MM.1S (cell line): ENCODE measurements around the gene EEF2K.

Experiments used
- DNase-seq: peaks from one replicate; pipeline ENCODE4 v3.0.0-alpha.2; 2015
- H2AFZ ChIP-seq: fragments of 300-600 bp; sonication (generic); 2 replicates; pipeline ENCODE4 v1.6.0; 2016; ENCODE audit warnings: antibody characterized with exemption, low read length
- H3F3A ChIP-seq: fragments of 300-600 bp; sonication (generic); 2 replicates; pipeline ENCODE4 v1.6.1; 2016; ENCODE audit warnings: mild to moderate bottlenecking, antibody characterized with exemption, low read length, moderate library complexity, mixed read lengths; ENCODE audit not compliant: insufficient read depth
- H3K27ac ChIP-seq: fragments of 300-600 bp; sonication (generic); 2 replicates; pipeline ENCODE4 v1.5.1; 2016; ENCODE audit warnings: mild to moderate bottlenecking, low read length
- H3K27me3 ChIP-seq: fragments of 300-600 bp; sonication (generic); replicated peaks from 2 replicates; pipeline ENCODE4 v1.6.0; 2016; ENCODE audit warnings: low read length; ENCODE audit not compliant: insufficient read depth
- H3K36me3 ChIP-seq: fragments of 300-600 bp; sonication (generic); replicated peaks from 2 replicates; pipeline ENCODE4 v1.6.1; 2016; ENCODE audit warnings: mild to moderate bottlenecking, low read length, mixed read lengths; ENCODE audit not compliant: insufficient read depth
- H3K4me1 ChIP-seq: fragments of 300-600 bp; sonication (generic); 2 replicates; pipeline ENCODE4 v1.6.1; 2016; ENCODE audit warnings: low read length, mixed read lengths
- H3K4me2 ChIP-seq: fragments of 300-600 bp; sonication (generic); 2 replicates; pipeline ENCODE4 v1.6.0; 2016; ENCODE audit warnings: low read depth, low read length
- H3K4me3 ChIP-seq: fragments of 300-600 bp; sonication (generic); 2 replicates; pipeline ENCODE4 v1.5.1; 2016; ENCODE audit warnings: low read length, mixed read lengths
- H3K79me2 ChIP-seq: fragments of 300-600 bp; sonication (generic); 2 replicates; pipeline ENCODE4 v1.6.1; 2016; ENCODE audit warnings: mixed run types, low read length, mixed read lengths
- H3K9ac ChIP-seq: fragments of 300-600 bp; sonication (generic); 2 replicates; pipeline ENCODE4 v1.6.1; 2016; ENCODE audit warnings: low read length, mixed read lengths
- H3K9me2 ChIP-seq: fragments of 300-600 bp; sonication (generic); replicated peaks from 2 replicates; pipeline ENCODE4 v1.6.1; 2016; ENCODE audit warnings: mild to moderate bottlenecking, low read length, mixed read lengths; ENCODE audit not compliant: insufficient read depth
- H3K9me3 ChIP-seq: fragments of 300-600 bp; sonication (generic); replicated peaks from 2 replicates; pipeline ENCODE4 v1.6.1; 2016; ENCODE audit warnings: mild to moderate bottlenecking, low read length, mixed read lengths; ENCODE audit not compliant: insufficient read depth
- H4K20me1 ChIP-seq: fragments of 300-600 bp; sonication (generic); 2 replicates; pipeline ENCODE4 v1.6.1; 2016; ENCODE audit warnings: mild to moderate bottlenecking, low read length, moderate library complexity, mixed read lengths; ENCODE audit not compliant: insufficient read depth
- EZH2 ChIP-seq: fragments of 300-600 bp; sonication (generic); optimal IDR thresholded peaks from 2 replicates; pipeline ENCODE3; 2017; ENCODE audit warnings: low read depth, mild to moderate bottlenecking, antibody characterized with exemption, low read length, mixed read lengths
- EZH2phosphoT487 ChIP-seq: fragments of 300-600 bp; sonication (generic); IDR thresholded peaks from 2 replicates; pipeline ENCODE4 v1.6.1; 2018; ENCODE audit warnings: antibody characterized with exemption, low read length
- TF ChIP-seq, protein P1 (sequence below): fragments of 300-600 bp; sonication (generic); IDR thresholded peaks from 2 replicates; pipeline ENCODE4 v1.5.1; 2016; ENCODE audit warnings: antibody characterized with exemption, low read length, mixed read lengths

EEF2K gene

DNA sequence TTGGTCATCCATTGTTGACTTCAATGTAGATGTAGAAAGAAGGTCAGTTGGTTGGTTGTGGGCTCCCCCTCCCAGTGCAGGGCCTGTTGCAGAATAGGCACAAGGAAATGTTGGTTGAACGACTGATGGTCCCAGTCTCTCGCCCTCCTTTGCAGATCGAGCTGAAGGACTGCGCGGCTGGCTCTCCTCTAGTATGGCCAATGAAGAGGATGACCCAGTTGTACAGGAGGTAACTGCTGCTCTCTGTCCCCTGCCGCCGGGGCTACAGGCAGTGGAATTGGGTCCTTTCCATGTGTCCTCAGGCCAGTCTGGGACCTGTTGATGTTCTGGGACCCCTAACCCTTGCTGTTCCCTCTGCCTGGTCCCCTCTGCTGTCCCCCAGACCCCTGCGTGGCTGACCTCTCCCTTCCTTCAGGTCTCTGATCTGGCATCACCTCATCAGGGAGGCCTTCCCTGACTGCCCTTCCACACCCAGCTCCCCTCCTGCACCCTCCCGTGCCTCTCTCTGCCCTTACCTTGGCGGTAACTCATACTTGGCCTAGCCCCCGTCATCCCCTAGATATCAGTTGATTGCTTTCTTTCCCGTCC lies 96.8 kb downstream of the EEF2K start:
- H3K79me2 ChIP-seq: peaks cover 95% of the 10 kb centered on the region

DNA sequence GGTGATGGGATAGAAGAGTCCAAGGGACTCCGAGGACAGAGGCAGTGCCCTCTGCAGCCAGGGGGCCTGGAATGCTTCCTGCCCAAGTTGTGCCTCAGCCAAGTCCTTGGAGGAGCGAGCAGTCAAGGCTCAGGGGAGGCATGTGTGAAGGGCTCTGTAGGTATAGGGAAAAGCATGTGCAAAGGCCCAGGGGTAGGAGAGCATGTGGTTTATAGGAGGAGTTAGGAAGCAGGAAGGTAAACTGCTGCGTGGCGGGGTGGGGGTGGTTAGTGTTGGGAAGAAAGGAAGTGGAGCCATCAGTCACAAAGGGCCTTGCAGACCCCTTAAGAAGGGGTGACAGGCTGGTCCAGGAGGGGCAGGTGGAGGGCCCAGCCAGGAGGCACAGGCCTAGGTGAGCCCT lies 98.3 kb downstream of the EEF2K start:
- Histone ChIP-seq H3K9ac (no peak overlapping the region), H2AFZ (no peak overlapping the region), H3K36me3 (0 out of 2 replicates have a peak, but pooled peaks cover 3% of the 10 kb centered on the region), H3K27ac (no peak overlapping the region), H3K4me1 (peaks cover 3% of the 10 kb centered on the region; the same call in 1 of the 2 replicates), H3K79me2 (peaks cover 85% of the 10 kb centered on the region), H3K9me3 (no peaks in the 10 kb centered on the region), H3F3A (no peaks in the 10 kb centered on the region; the same call in 1 of the 2 replicates), H3K4me2 (no peak overlapping the region), H3K4me3 (no peak overlapping the region), H4K20me1 (peaks cover 16% of the 10 kb centered on the region; the same call in 1 of the 2 replicates), H3K9me2 (no peaks in the 10 kb centered on the region), H3K27me3 (no peaks in the 10 kb centered on the region)
- no peak for DNase-seq
- TF ChIP-seq, protein P1, sequence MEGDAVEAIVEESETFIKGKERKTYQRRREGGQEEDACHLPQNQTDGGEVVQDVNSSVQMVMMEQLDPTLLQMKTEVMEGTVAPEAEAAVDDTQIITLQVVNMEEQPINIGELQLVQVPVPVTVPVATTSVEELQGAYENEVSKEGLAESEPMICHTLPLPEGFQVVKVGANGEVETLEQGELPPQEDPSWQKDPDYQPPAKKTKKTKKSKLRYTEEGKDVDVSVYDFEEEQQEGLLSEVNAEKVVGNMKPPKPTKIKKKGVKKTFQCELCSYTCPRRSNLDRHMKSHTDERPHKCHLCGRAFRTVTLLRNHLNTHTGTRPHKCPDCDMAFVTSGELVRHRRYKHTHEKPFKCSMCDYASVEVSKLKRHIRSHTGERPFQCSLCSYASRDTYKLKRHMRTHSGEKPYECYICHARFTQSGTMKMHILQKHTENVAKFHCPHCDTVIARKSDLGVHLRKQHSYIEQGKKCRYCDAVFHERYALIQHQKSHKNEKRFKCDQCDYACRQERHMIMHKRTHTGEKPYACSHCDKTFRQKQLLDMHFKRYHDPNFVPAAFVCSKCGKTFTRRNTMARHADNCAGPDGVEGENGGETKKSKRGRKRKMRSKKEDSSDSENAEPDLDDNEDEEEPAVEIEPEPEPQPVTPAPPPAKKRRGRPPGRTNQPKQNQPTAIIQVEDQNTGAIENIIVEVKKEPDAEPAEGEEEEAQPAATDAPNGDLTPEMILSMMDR: no peak
- TF ChIP-seq EZH2phosphoT487 (no peak), EZH2 (no peak)

More for the DNA sequence above, 96.8 kb downstream of the EEF2K start:
- no peak for TF ChIP-seq EZH2
- no peak for TF ChIP-seq EZH2phosphoT487
- TF ChIP-seq, protein P1: no peak
- Histone ChIP-seq H3K4me3 (no peak overlapping the region), H3K4me1 (peaks cover 3% of the 10 kb centered on the region; the same call in 1 of the 2 replicates), H2AFZ (no peak overlapping the region), H3K4me2 (no peak overlapping the region), H3K27ac (no peak overlapping the region), H3K9me2 (no peaks in the 10 kb centered on the region), H3K27me3 (no peaks in the 10 kb centered on the region), H3K9me3 (no peaks in the 10 kb centered on the region), H3F3A (peaks cover 10% of the 10 kb centered on the region), H4K20me1 (peaks cover 22% of the 10 kb centered on the region; the same call in 1 of the 2 replicates), H3K36me3 (0 out of 2 replicates have a peak, but pooled peaks cover 3% of the 10 kb centered on the region), H3K9ac (no peak overlapping the region)
- no peak for DNase-seq

DNA sequence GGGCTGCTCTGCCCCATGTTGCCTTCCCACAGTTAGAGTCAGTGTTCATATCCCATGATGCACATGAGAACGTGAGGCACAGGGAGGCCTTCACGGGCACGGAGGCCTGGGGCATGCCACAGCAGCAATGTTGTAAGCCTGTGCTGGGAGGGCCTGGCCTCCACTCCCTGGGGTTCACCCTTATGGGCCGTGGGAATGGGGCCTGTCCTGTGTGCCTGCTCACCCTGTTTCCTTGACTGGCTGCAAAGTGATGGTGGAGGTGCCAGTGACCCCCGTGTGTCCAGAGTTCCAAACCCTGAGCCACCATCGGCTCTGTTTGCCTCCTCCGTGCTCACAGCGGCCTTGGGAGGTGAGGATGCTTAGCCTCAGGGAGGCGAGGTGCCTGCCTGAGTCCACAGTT lies 100.7 kb downstream of the EEF2K start:
- H3K36me3 ChIP-seq: peaks cover 5% of the 10 kb centered on the region; the same call in 1 of the 2 replicates
- no peaks in the 10 kb centered on the region for H3K4me1 ChIP-seq
- H4K20me1 ChIP-seq: peaks cover 4% of the 10 kb centered on the region; the same call in 1 of the 2 replicates
- H3K79me2 ChIP-seq: peaks cover 65% of the 10 kb centered on the region
- no peak overlapping the region for H2AFZ ChIP-seq
- no peaks in the 10 kb centered on the region; the same call in 1 of the 2 replicates for H3F3A ChIP-seq
- H3K27me3 ChIP-seq: no peaks in the 10 kb centered on the region
- H3K9ac ChIP-seq: no peak overlapping the region
- no peak overlapping the region for H3K4me3 ChIP-seq
- DNase-seq: no peak
- no peak overlapping the region for H3K27ac ChIP-seq
- no peaks in the 10 kb centered on the region for H3K9me3 ChIP-seq
- no peaks in the 10 kb centered on the region for H3K9me2 ChIP-seq
- H3K4me2 ChIP-seq: no peak overlapping the region
- TF ChIP-seq EZH2 (no peak), EZH2phosphoT487 (no peak)
- TF ChIP-seq, protein P1: no peak
